Hepatocyte (in vitro differentiated cells): ENCODE data around the gene CTRB2.

Experiments used
- EZH2 ChIP-seq: fragments of 200-600 bp; sonication (generic); IDR thresholded peaks from 2 replicates; pipeline ENCODE4 v1.6.1; 2016; ENCODE audit warnings: antibody characterized with exemption, mild to moderate bottlenecking, borderline replicate concordance
- EZH2phosphoT487 ChIP-seq: fragments of 200-600 bp; sonication (generic); IDR thresholded peaks from one replicate; pipeline ENCODE4 v1.6.1; 2018; ENCODE audit warnings: antibody characterized with exemption, mild to moderate bottlenecking, low read depth, moderate library complexity; ENCODE audit not compliant: unreplicated experiment, severe bottlenecking
- TF ChIP-seq, protein P1 (sequence below): fragments of 200-600 bp; sonication (generic); IDR thresholded peaks from 2 replicates; pipeline ENCODE4 v1.5.1; 2016; ENCODE audit warnings: antibody characterized with exemption, mild to moderate bottlenecking; ENCODE audit not compliant: poor library complexity

DNA sequence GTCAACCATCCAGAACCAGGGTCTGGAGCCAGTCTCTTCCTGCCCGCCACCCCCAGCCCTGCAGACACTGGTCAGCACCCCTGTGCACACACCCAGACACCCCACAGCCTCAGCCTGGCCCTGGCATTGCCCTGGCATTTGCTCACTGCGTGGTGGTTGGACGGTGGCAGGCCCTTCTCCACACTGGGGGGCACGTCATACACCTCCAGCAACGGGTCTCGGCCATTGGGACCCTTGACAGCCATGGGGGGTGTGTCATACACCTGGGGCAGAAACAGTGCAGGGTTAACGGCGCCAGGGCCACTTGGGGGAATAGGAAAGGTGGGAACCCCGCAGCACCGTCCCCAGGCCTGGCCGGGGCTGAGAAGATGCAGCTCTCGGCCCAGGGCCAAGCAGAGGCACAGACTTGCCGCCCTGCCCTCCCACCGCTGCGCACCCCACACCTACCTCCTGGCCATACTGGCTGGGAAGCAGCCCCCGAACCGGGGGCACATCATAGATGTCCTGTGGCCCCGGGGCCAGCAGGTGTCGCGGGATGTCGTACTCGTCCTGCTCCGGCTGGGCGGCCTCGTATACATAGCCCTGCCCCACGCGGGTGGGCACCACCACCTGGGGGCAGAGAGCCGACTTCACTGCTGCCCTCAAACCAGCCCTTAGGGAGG, 29.9 kb upstream of the CTRB2 start:
- TF ChIP-seq EZH2phosphoT487 (no peak), EZH2 (no peak)
- TF ChIP-seq, protein P1, sequence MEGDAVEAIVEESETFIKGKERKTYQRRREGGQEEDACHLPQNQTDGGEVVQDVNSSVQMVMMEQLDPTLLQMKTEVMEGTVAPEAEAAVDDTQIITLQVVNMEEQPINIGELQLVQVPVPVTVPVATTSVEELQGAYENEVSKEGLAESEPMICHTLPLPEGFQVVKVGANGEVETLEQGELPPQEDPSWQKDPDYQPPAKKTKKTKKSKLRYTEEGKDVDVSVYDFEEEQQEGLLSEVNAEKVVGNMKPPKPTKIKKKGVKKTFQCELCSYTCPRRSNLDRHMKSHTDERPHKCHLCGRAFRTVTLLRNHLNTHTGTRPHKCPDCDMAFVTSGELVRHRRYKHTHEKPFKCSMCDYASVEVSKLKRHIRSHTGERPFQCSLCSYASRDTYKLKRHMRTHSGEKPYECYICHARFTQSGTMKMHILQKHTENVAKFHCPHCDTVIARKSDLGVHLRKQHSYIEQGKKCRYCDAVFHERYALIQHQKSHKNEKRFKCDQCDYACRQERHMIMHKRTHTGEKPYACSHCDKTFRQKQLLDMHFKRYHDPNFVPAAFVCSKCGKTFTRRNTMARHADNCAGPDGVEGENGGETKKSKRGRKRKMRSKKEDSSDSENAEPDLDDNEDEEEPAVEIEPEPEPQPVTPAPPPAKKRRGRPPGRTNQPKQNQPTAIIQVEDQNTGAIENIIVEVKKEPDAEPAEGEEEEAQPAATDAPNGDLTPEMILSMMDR, result no peak
